ENCODE data around the gene PBOV1.

DNA sequence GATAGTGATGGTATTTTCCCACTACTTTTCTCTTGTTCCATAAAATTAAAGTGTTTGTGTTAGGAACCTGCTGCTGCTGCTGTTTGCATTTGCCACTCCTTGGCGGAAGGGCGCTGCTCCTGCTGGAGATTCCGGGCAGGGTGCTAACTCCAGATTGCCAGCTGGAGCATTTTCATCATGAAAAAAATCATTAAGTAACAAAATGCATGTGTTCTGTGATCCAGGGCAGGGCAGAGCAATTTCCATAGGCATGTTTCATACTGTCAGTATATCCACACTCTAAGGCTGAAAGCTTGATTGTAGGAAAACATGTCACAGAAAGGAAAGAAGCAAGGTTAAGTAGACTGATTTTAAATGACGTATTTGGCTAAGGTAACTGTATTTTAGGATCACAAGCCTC lies 24.0 kb downstream of the PBOV1 start:
- TF ChIP-seq POLR2A (IDR thresholded peaks at IDR 0.05), result no peak
- TF ChIP-seq, protein P1, sequence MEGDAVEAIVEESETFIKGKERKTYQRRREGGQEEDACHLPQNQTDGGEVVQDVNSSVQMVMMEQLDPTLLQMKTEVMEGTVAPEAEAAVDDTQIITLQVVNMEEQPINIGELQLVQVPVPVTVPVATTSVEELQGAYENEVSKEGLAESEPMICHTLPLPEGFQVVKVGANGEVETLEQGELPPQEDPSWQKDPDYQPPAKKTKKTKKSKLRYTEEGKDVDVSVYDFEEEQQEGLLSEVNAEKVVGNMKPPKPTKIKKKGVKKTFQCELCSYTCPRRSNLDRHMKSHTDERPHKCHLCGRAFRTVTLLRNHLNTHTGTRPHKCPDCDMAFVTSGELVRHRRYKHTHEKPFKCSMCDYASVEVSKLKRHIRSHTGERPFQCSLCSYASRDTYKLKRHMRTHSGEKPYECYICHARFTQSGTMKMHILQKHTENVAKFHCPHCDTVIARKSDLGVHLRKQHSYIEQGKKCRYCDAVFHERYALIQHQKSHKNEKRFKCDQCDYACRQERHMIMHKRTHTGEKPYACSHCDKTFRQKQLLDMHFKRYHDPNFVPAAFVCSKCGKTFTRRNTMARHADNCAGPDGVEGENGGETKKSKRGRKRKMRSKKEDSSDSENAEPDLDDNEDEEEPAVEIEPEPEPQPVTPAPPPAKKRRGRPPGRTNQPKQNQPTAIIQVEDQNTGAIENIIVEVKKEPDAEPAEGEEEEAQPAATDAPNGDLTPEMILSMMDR (IDR thresholded peaks at IDR 0.05), result no peak
